Measurements from ENCODE around the gene ZNF214. TPM values are rescaled to one million over a fixed set of nuclear protein-coding genes. Genes with fewer than 3 reads are reported as not detected.
"Not testable (repeated sequence)": the region's sequence is repeated elsewhere in the genome, so short reads cannot be mapped to it uniquely, and the experiment has no call there.

ZNF214 gene
- total RNA-seq, 6 experiments from 2014 or later = 0.85 to 2.0 (median 1.7) TPM

DNA sequence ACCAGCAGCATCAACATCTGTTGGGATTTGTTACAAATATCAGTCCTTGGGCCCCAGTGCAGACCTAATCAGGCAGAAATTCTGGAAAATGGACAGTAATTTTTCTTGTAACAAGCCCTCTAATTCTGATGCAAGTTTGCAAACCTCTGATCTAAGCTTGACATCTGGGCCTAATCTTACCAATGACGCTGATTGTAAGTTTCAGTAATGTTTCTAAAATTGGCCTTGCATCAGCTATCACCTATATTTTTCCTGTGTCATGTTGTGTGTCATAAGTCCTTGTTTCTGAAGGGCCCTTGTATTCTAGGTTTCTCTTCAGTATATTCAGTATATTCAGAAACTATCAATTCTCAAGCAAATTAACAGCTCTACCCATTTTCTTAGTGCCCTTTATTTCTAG lies 57.5 kb downstream of the ZNF214 start:
- no peaks in the 10 kb centered on the region for H3K9me3 Mint-ChIP-seq
- no peak overlapping the region for H3K4me3 Mint-ChIP-seq
- no peak for DNase-seq
- H3K27ac Mint-ChIP-seq = no peak overlapping the region
- no peaks in the 10 kb centered on the region; the same call in 1 of the 2 replicates for H3K27me3 Mint-ChIP-seq (ENCODE audit: insufficient read depth)
- H3K36me3 Mint-ChIP-seq (ENCODE audit: low read depth) = peaks cover 9% of the 10 kb centered on the region
- no peak for TF ChIP-seq CTCF (IDR thresholded peaks at IDR 0.05)
- H3K4me1 Mint-ChIP-seq (ENCODE audit: low read depth) = peaks cover 9% of the 10 kb centered on the region

- H3K4me1 Mint-ChIP-seq (ENCODE audit: low read depth) = peaks cover 8% of the 10 kb centered on the region; the same call in 1 of the 2 replicates
- no peak for DNase-seq
- H3K27ac Mint-ChIP-seq = no peak overlapping the region
- TF ChIP-seq CTCF (IDR thresholded peaks at IDR 0.05) = no peak
- no peak overlapping the region for H3K4me3 Mint-ChIP-seq
- H3K27me3 Mint-ChIP-seq (ENCODE audit: insufficient read depth) = no peaks in the 10 kb centered on the region
- no peaks in the 10 kb centered on the region for H3K9me3 Mint-ChIP-seq
- peaks cover 11% of the 10 kb centered on the region for H3K36me3 Mint-ChIP-seq (ENCODE audit: low read depth)
These were observed 58.0 kb downstream of the ZNF214 start for GRCh38 chr11:6962141-6962540.

- peaks cover 29% of the 10 kb centered on the region for H3K36me3 Mint-ChIP-seq (ENCODE audit: low read depth)
- not testable (repeated sequence) for H3K4me1 Mint-ChIP-seq (ENCODE audit: low read depth); H3K27ac Mint-ChIP-seq; H3K9me3 Mint-ChIP-seq; H3K27me3 Mint-ChIP-seq (ENCODE audit: insufficient read depth); DNase-seq; H3K4me3 Mint-ChIP-seq
These were observed 65.9 kb downstream of the ZNF214 start for GRCh38 chr11:6954248-6954647.

Other genes starting within 250 kb of the ZNF214 start
- under 1 TPM in 5 of 6 experiments, not detected in 1; 0.07 to 0.14 (median 0.08) TPM for gene OR2AG2, start 248.4 kb downstream of the ZNF214 start, total RNA-seq (2021; fragmentation: NEBNext Ultra II Directional; extraction: Animal tissue kit (Norgen Biotek cat#: 25700))
- not detected for gene OR2AG1, start 237.3 kb downstream of the ZNF214 start, total RNA-seq (2021; fragmentation: NEBNext Ultra II Directional; extraction: Animal tissue kit (Norgen Biotek cat#: 25700))
- under 1 TPM in 1 of 6 experiments, not detected in 5; 0.12 TPM for gene OR6A2, start 220.7 kb downstream of the ZNF214 start, total RNA-seq (2021; fragmentation: NEBNext Ultra II Directional; extraction: Animal tissue kit (Norgen Biotek cat#: 25700))
- not detected for gene OR10A5, start 174.7 kb downstream of the ZNF214 start, total RNA-seq (2021; fragmentation: NEBNext Ultra II Directional; extraction: Animal tissue kit (Norgen Biotek cat#: 25700))
- gene OR10A2, start 157.3 kb downstream of the ZNF214 start, total RNA-seq (2021; fragmentation: NEBNext Ultra II Directional; extraction: Animal tissue kit (Norgen Biotek cat#: 25700)) = not detected
- gene OR10A4, start 143.7 kb downstream of the ZNF214 start, total RNA-seq (2021; fragmentation: NEBNext Ultra II Directional; extraction: Animal tissue kit (Norgen Biotek cat#: 25700)) = not detected
- not detected for gene OR2D2, start 127.8 kb downstream of the ZNF214 start, total RNA-seq (2021; fragmentation: NEBNext Ultra II Directional; extraction: Animal tissue kit (Norgen Biotek cat#: 25700))
- not detected for gene OR2D3, start 99.3 kb downstream of the ZNF214 start, total RNA-seq (2021; fragmentation: NEBNext Ultra II Directional; extraction: Animal tissue kit (Norgen Biotek cat#: 25700))
- gene ZNF215, start 93.9 kb downstream of the ZNF214 start, total RNA-seq (2021; fragmentation: NEBNext Ultra II Directional; extraction: Animal tissue kit (Norgen Biotek cat#: 25700)) = 1 to 10 TPM; 4.7 to 6.5 (median 5.6) TPM
- gene NLRP14, start 133 bp upstream of the ZNF214 start, total RNA-seq (2021; fragmentation: NEBNext Ultra II Directional; extraction: Animal tissue kit (Norgen Biotek cat#: 25700)) = under 1 TPM in 1 of 6 experiments, not detected in 5; 0.06 TPM
- not detected for gene RBMXL2, start 68.7 kb upstream of the ZNF214 start, total RNA-seq (2021; fragmentation: NEBNext Ultra II Directional; extraction: Animal tissue kit (Norgen Biotek cat#: 25700))
- not detected for gene SYT9, start 231.6 kb upstream of the ZNF214 start, total RNA-seq (2021; fragmentation: NEBNext Ultra II Directional; extraction: Animal tissue kit (Norgen Biotek cat#: 25700))

Data from HFFc6 (cell line).